SK-N-MC (cell line): Measurements from ENCODE around the gene SHISA2.

Experiments
- EZH2 ChIP-seq: fragments of 200-600 bp; sonication (generic); IDR thresholded peaks from one replicate; pipeline ENCODE4 v1.6.1; 2017; ENCODE audit warnings: antibody characterized with exemption
- FOXP2 ChIP-seq: optimal IDR thresholded peaks from 2 replicates; pipeline ENCODE3; 2011; ENCODE audit warnings: mild to moderate bottlenecking, moderate library complexity; ENCODE audit not compliant: insufficient read depth; ENCODE audit errors: extremely low read length, control extremely low read depth
- POLR2AphosphoS5 ChIP-seq: IDR thresholded peaks from 2 replicates; pipeline ENCODE4 v1.6.1; 2012; ENCODE audit warnings: mild to moderate bottlenecking, low read depth, low read length, borderline replicate concordance

DNA sequence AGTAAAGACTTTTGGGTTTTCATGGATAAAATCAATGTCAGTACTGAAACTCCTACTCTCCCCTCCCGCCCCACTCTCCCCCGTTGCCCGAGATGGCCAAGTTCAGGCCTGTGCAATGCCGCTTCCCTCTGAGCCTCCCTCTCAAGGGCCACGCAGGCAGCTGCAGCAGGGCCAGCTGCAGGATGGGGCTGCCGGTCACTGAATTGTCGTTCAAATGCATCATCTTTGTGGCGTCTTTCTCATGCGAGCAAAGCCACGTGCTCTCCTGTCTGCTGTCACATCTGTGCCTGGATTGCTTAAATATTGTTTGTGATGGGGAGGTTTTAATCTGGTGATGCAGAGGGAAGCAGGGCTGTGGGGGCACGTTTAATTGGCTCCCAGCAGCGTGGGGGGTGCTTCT is 26.6 kb downstream of the SHISA2 start:
- TF ChIP-seq POLR2AphosphoS5 (no peak), EZH2 (no peak), FOXP2 (no peak)
